Measurements from ENCODE around the gene CENPT.

- TF ChIP-seq POLR2A (IDR thresholded peaks at IDR 0.05) (no peak), CTCF (IDR thresholded peaks at IDR 0.05) (no peak)
Observed at GRCh38 chr16:67780847-67781564, 66.5 kb downstream of the CENPT start.
